DMS153 treated with DMSO at 0.1 percent for 48 hours (cell line): ENCODE measurements around the gene TMEM154.

Experiments
- DNase-seq: peaks from one replicate; lab custom pipeline; 2025; ENCODE audit not compliant: unreplicated experiment; lab: John Stamatoyannopoulos, UW

The TMEM154 gene, protein sequence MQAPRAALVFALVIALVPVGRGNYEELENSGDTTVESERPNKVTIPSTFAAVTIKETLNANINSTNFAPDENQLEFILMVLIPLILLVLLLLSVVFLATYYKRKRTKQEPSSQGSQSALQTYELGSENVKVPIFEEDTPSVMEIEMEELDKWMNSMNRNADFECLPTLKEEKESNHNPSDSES

GRCh38 chr4:152679414-152680281 is at the start of gene TMEM154:
Gene TMEM154, minus strand, starts transcription at chr4:152679997. Its CDS starts 64 bp downstream, at chr4:152679933.
- peak; percentile 82 for DNase-seq

- no peak for DNase-seq
Observed at GRCh38 chr4:152729466-152729865, 49.7 kb upstream of the TMEM154 start.

- DNase-seq: no peak
Observed at GRCh38 chr4:152728343-152728742, 48.5 kb upstream of the TMEM154 start.

GRCh38 chr4:152727784-152728183 is 48.0 kb upstream of the TMEM154 start:
- DNase-seq: no peak

- DNase-seq: no peak
Observed at GRCh38 chr4:152724494-152724893, 44.7 kb upstream of the TMEM154 start.

DNA sequence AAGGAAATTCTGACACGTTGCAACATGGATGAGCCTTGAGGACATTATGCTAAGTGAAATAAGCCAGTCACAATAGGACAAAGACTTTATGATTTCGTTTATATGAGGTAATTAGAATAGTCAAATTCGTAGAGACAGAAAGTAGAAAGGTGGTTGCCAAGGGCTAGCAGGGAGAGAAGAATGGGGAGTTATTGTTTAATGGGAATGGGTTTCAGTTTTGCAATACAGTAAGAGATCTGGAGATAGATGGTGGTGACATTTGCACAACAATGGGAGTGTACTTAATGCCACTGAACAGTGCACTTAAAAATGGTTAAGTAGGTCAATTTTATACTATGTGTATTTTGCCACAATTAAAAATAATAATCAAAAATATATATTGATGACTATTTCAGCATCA is 43.4 kb upstream of the TMEM154 start:
- no peak for DNase-seq

DNA sequence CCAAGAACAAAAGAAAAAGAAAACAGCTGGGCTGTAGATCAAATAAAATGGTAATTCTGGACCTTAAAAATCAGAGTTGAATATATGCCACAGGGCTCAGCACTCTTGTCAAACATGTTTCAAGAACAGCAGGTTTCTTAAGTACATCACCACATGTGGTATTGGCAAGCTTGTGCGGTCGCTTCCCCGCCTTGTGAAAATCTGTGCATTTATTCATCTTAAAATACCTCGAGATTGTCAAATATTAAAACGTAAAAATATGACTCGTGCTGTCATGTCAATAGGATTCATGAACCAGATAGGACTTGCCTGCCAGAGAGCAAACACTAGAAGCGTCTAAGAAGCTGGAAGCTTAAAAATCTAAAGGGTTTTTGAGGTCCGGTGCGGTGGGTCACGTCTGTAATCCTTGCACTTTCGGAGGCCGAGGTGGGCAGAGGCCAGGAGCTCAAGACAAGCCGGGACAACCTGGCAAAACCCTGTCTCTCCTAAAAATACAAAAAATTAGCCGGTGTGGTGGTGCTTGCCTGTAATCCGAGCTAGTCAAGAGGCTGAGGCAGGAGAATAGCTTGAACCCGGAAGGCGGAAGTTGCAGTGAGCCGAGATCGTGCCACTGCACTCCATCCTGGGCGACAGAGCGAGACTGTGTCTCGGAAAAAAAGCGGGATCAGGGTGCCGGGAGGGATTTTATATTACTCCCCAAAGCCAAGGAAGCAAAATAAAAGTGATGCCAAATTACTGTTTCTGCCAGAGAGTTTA is 40.2 kb upstream of the TMEM154 start:
- DNase-seq: peak; percentile 28

- DNase-seq: no peak
Observed at GRCh38 chr4:152719291-152719690, 39.5 kb upstream of the TMEM154 start.

- DNase-seq: no peak
Observed at GRCh38 chr4:152715076-152715475, 35.3 kb upstream of the TMEM154 start.

GRCh38 chr4:152713951-152714705 is 34.3 kb upstream of the TMEM154 start:
- DNase-seq: no peak

GRCh38 chr4:152709675-152710438 is 30.1 kb upstream of the TMEM154 start:
- DNase-seq: no peak

- no peak for DNase-seq
Observed at GRCh38 chr4:152708796-152709195, 29.0 kb upstream of the TMEM154 start.

- no peak for DNase-seq
Observed at GRCh38 chr4:152708361-152708760, 28.6 kb upstream of the TMEM154 start.

GRCh38 chr4:152707632-152708031 is 27.8 kb upstream of the TMEM154 start:
- DNase-seq: no peak

GRCh38 chr4:152705903-152706302 is 26.1 kb upstream of the TMEM154 start:
- DNase-seq: no peak

- DNase-seq: no peak
Observed at GRCh38 chr4:152704788-152705187, 25.0 kb upstream of the TMEM154 start.

- no peak for DNase-seq
Observed at GRCh38 chr4:152700151-152700550, 20.4 kb upstream of the TMEM154 start.

GRCh38 chr4:152699313-152699712 is 19.5 kb upstream of the TMEM154 start:
- DNase-seq: no peak

- no peak for DNase-seq
Observed at GRCh38 chr4:152698089-152698499, 18.3 kb upstream of the TMEM154 start.
